Thyroid gland (tissue), 4 donors: Measurements from ENCODE around the gene PTPRZ1.

Experiments used
- CTCF ChIP-seq, 6 experiments: fragments of 200-600 bp in 3 of 6; fragments of 450-650 bp in 3 of 6; sonication (generic) in 3 of 6; IDR thresholded peaks; one replicate each; pipeline ENCODE4 v1.5.1; 2016 to 2019; ENCODE audit warnings: antibody characterized with exemption in 6 of 6, mild to moderate bottlenecking in 2 of 6, inconsistent platforms in 1 of 6, moderate library complexity in 1 of 6
- POLR2A ChIP-seq, 2 donors: fragments of 450-650 bp; IDR thresholded peaks; one replicate each; pipeline ENCODE4 v1.6.1; 2017; ENCODE audit warnings: antibody characterized with exemption in 2 of 2, mild to moderate bottlenecking in 2 of 2, moderate library complexity in 1 of 2

GRCh38 chr7:122082160-122082559, 209.2 kb downstream of the PTPRZ1 start:
- TF ChIP-seq CTCF (IDR thresholded peaks at IDR 0.05) (no peak), POLR2A (IDR thresholded peaks at IDR 0.05) (no peak)
